Activated naive CD8-positive, alpha-beta T cell treated with anti-CD3 and anti-CD28 coated beads, Interleukin-2, amount 10 ng/mL, durations not matched to agents 7 days and 5 days (primary cell): ENCODE data around the gene PLSCR1. TPM values are rescaled to one million over a fixed set of nuclear protein-coding genes. Genes with fewer than 3 reads are reported as not detected.
"Not testable (repeated sequence)": the region's sequence is repeated elsewhere in the genome, so short reads cannot be mapped to it uniquely, and the experiment has no call there.

ENCODE experiments used
- ATAC-seq: fragments of 150-1000 bp; cut with Tn5 transposase; one replicate; pipeline ENCODE4 v1.10.0; 2021; ENCODE audit warnings: low read depth, moderate library complexity
- POLR2A ChIA-PET: fragments of 350-600 bp; sonication (Branson Sonifier 250); formaldehyde crosslinking; loops from one replicate; lab custom pipeline; 2021; ENCODE audit warnings: antibody characterized with exemption; lab: Charles Lee
- DNase-seq: peaks from one replicate; pipeline ENCODE4 v3.0.0; 2021
- H3K27ac Mint-ChIP-seq: one replicate; pipeline ENCODE4 v1.8.0; 2022; ENCODE audit warnings: mild to moderate bottlenecking, mixed read lengths
- H3K27me3 Mint-ChIP-seq: one replicate; pipeline ENCODE4 v1.8.0; 2022; ENCODE audit warnings: mild to moderate bottlenecking, moderate library complexity, mixed read lengths
- H3K36me3 Mint-ChIP-seq: one replicate; pipeline ENCODE4 v1.8.0; 2021; ENCODE audit warnings: mild to moderate bottlenecking, mixed read lengths
- H3K4me1 Mint-ChIP-seq: one replicate; pipeline ENCODE4 v1.8.0; 2021; ENCODE audit warnings: mixed read lengths
- H3K4me3 Mint-ChIP-seq: one replicate; pipeline ENCODE4 v1.8.0; 2022; ENCODE audit warnings: mild to moderate bottlenecking, moderate library complexity, mixed read lengths
- H3K9me3 Mint-ChIP-seq: one replicate; pipeline ENCODE4 v1.8.0; 2021; ENCODE audit warnings: mixed read lengths
- total RNA-seq, 2 experiments: library from RNA; stranded (reverse); gene quantifications; one replicate each; pipeline ENCODE4 v1.2.3, GENCODE V29; 2021

Gene PLSCR1
- total RNA-seq, 2 experiments from 2014 or later = 172 to 177 TPM

DNA sequence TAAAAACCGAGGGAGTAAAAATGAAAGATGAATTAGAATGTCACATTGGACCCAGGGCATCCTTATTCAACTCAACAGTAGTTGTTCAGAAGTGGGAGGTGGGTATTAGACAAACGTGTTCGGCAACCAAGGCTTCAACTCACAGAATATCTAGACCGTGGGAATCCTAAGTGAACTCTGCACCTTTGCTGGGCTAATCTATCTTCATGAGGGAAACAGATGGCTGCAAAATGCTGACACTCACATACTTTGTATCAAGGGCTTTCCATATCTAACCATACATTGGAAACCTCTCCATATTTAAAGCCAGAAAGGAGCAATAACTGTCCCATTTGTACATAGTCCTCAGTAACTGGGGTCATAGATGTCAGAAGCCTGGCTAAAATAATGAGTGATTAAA is 20.9 kb downstream of the PLSCR1 start:
- POLR2A ChIA-PET = no interaction called here
- no peaks in the 10 kb centered on the region for H3K27me3 Mint-ChIP-seq
- peaks cover 4% of the 10 kb centered on the region for H3K4me1 Mint-ChIP-seq
- ATAC-seq = no peak
- no peak for DNase-seq
- H3K36me3 Mint-ChIP-seq = peaks cover 40% of the 10 kb centered on the region
- no peak overlapping the region for H3K27ac Mint-ChIP-seq
- no peaks in the 10 kb centered on the region for H3K9me3 Mint-ChIP-seq
- H3K4me3 Mint-ChIP-seq = no peak overlapping the region

- peaks cover 47% of the 10 kb centered on the region for H3K36me3 Mint-ChIP-seq
- H3K4me3 Mint-ChIP-seq, POLR2A ChIA-PET, H3K9me3 Mint-ChIP-seq, H3K4me1 Mint-ChIP-seq, H3K27ac Mint-ChIP-seq, DNase-seq, H3K27me3 Mint-ChIP-seq, ATAC-seq: not testable (repeated sequence)
Observed at GRCh38 chr3:146522174-146523158, 21.9 kb downstream of the PLSCR1 start.

GRCh38 chr3:146521394-146521793 is 23.0 kb downstream of the PLSCR1 start:
- H3K4me3 Mint-ChIP-seq = no peak overlapping the region
- no peak for DNase-seq
- no peak overlapping the region for H3K27ac Mint-ChIP-seq
- POLR2A ChIA-PET = no interaction called here
- no peaks in the 10 kb centered on the region for H3K9me3 Mint-ChIP-seq
- peaks cover 49% of the 10 kb centered on the region for H3K36me3 Mint-ChIP-seq
- H3K27me3 Mint-ChIP-seq = no peaks in the 10 kb centered on the region
- ATAC-seq = no peak
- peaks cover 6% of the 10 kb centered on the region for H3K4me1 Mint-ChIP-seq

DNA sequence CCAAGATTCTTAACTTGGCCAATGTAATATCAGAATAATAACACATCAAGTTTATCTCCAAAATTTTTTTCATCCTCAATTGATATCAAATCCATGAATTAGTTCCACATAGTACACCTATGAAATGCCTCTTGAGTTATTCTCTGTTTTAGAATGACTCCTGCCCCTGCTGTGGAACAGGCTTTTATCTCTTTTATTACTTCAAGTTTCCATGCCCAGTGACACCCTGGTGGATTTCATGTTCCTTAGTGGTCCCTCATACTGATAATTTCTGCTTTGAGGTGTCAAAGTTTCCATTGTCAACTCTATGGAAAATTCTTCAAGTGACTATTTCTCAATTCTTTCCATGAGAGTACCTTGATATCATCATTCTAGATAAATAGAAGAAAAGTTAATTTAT is 24.6 kb downstream of the PLSCR1 start:
- H3K4me3 Mint-ChIP-seq = no peak overlapping the region
- POLR2A ChIA-PET = interaction anchor here (1.7 kb wide), 1 partner anchor 25 kb away, joined by 5 read pairs; the partner anchor contains the start of gene PLSCR1

DNA sequence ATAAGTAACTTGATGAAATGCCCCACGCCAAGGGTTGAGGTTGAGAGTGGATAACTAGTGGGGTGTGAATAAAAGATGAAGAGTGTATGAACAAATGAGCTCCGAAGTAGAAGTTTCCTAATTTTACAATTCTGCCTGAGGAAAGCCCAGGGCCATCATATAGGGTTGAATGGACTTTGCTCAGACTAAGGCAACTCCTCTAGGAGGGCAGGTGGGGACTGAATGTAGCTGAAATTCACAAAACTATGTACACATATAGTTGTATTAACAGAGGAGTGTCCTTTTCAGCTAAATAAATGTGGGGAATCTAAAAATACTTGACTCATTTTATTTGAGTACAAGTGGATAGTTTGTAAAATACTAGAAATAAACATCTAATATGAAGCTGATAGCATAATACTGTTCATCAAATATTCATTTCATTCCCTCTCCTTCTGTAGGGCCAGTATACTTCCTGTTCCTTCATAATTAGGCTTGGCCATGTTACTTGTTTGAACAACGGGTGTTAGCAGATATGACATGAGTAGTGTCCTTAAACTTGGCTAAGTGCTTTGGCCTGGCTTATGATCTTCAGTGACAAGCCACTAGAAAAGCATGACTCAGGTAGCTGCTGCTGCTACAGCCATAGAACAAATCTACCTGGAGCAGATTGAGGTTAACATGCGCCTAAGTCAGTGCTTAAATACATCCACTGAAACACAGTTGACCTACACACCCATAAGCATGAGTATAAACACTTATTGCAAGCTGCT is 26.5 kb downstream of the PLSCR1 start:
- DNase-seq (no peak), ATAC-seq (no peak)
- peaks cover 57% of the 10 kb centered on the region for H3K36me3 Mint-ChIP-seq

More for the DNA sequence above, 24.6 kb downstream of the PLSCR1 start:
- peak; percentile 42 for ATAC-seq
- no peak for DNase-seq
- Mint-ChIP-seq H3K27me3 (no peaks in the 10 kb centered on the region), H3K36me3 (peaks cover 46% of the 10 kb centered on the region), H3K27ac (no peak overlapping the region), H3K4me1 (peaks cover 6% of the 10 kb centered on the region), H3K9me3 (no peaks in the 10 kb centered on the region)

GRCh38 chr3:146513386-146514051 is 30.9 kb downstream of the PLSCR1 start:
- no peak for ATAC-seq
- POLR2A ChIA-PET = interaction anchor here (2.9 kb wide), 1 partner anchor 16 kb away, joined by 8 read pairs; no protein-coding TSS in a partner anchor
- H3K27me3 Mint-ChIP-seq = no peaks in the 10 kb centered on the region
- H3K4me3 Mint-ChIP-seq = no peak overlapping the region
- H3K4me1 Mint-ChIP-seq = peaks cover 27% of the 10 kb centered on the region
- H3K36me3 Mint-ChIP-seq = peaks cover 59% of the 10 kb centered on the region
- H3K27ac Mint-ChIP-seq = peak overlapping the region; percentile 37
- DNase-seq = no peak
- peaks cover 2% of the 10 kb centered on the region for H3K9me3 Mint-ChIP-seq

More for the DNA sequence above, 26.5 kb downstream of the PLSCR1 start:
- Mint-ChIP-seq H3K9me3 (peaks cover 2% of the 10 kb centered on the region), H3K4me1 (peaks cover 23% of the 10 kb centered on the region), H3K4me3 (no peak overlapping the region), H3K27ac (peak overlapping the region; percentile 30), H3K27me3 (no peaks in the 10 kb centered on the region)
- POLR2A ChIA-PET = interaction anchor here (1.7 kb wide), 1 partner anchor 27 kb away, joined by 5 read pairs; the partner anchor contains the start of gene PLSCR1

- Mint-ChIP-seq H3K4me1 (peaks cover 39% of the 10 kb centered on the region), H3K4me3 (no peak overlapping the region), H3K27ac (no peak overlapping the region), H3K9me3 (peaks cover 2% of the 10 kb centered on the region), H3K27me3 (no peaks in the 10 kb centered on the region), H3K36me3 (peaks cover 63% of the 10 kb centered on the region)
- POLR2A ChIA-PET = interaction anchor here (0.9 kb wide), 1 partner anchor 8 kb away, joined by 3 read pairs; no protein-coding TSS in a partner anchor
- DNase-seq (no peak), ATAC-seq (no peak)
Observed at GRCh38 chr3:146511402-146512134, 32.8 kb downstream of the PLSCR1 start.

GRCh38 chr3:146507331-146508120 is 36.9 kb downstream of the PLSCR1 start:
- H3K36me3 Mint-ChIP-seq = peaks cover 53% of the 10 kb centered on the region
- ATAC-seq (no peak), DNase-seq (no peak)
- peaks cover 34% of the 10 kb centered on the region for H3K4me1 Mint-ChIP-seq
- no peak overlapping the region for H3K4me3 Mint-ChIP-seq
- H3K27me3 Mint-ChIP-seq = no peaks in the 10 kb centered on the region
- POLR2A ChIA-PET = interaction anchor here (0.6 to 1.2 kb wide), 2 partner anchors 9 to 36 kb away, joined by 3 read pairs; no protein-coding TSS in a partner anchor
- peaks cover 2% of the 10 kb centered on the region for H3K9me3 Mint-ChIP-seq
- no peak overlapping the region for H3K27ac Mint-ChIP-seq

GRCh38 chr3:146505516-146505915 is 38.9 kb downstream of the PLSCR1 start:
- Mint-ChIP-seq H3K4me1 (peaks cover 30% of the 10 kb centered on the region), H3K27me3 (no peaks in the 10 kb centered on the region), H3K36me3 (peaks cover 41% of the 10 kb centered on the region), H3K9me3 (peaks cover 4% of the 10 kb centered on the region), H3K4me3 (no peak overlapping the region), H3K27ac (no peak overlapping the region)
- POLR2A ChIA-PET = no interaction called here
- ATAC-seq = no peak
- no peak for DNase-seq

DNA sequence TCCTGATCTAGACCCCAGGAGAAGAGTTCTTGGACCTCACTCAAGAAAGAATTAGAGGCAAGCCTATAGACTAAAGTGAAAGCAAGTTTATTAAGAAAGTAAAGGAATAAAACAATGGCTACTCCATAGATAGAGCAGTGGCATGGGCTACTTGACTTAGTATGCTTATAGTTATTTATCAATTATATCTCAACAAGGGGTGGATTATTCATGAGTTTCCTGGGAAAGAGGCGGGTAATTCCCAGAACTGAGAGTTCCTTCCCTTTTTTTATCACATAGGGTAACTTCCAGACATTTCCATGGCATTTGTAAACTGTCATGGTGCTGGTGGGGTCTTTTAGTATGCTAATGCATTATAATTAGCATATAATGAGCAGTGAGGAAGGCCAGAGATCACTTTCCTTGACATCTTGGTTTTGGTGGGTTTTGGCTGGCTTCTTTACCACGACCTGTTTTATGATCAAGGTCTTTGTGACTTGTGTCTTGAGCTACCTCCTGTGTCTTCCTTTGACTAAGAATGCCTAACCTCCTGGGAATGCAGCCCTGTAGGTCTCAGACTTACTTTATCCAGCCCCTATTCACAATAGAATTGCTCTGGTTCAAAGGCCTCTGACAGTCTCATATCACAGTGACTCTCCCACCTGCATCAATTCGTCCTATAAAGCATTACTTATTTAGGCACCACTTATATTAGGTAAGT is 39.8 kb downstream of the PLSCR1 start:
- peaks cover 36% of the 10 kb centered on the region for H3K36me3 Mint-ChIP-seq
- H3K4me1 Mint-ChIP-seq = peaks cover 30% of the 10 kb centered on the region
- H3K27me3 Mint-ChIP-seq = no peaks in the 10 kb centered on the region
- H3K27ac Mint-ChIP-seq = no peak overlapping the region
- POLR2A ChIA-PET = no interaction called here
- no peak overlapping the region for H3K4me3 Mint-ChIP-seq
- DNase-seq (no peak), ATAC-seq (no peak)
- peaks cover 4% of the 10 kb centered on the region for H3K9me3 Mint-ChIP-seq

GRCh38 chr3:146503461-146504202 is 40.8 kb downstream of the PLSCR1 start:
- Mint-ChIP-seq H3K9me3 (peaks cover 4% of the 10 kb centered on the region), H3K27ac (no peak overlapping the region), H3K27me3 (no peaks in the 10 kb centered on the region), H3K4me3 (no peak overlapping the region), H3K4me1 (peaks cover 32% of the 10 kb centered on the region), H3K36me3 (peaks cover 33% of the 10 kb centered on the region)
- ATAC-seq = no peak
- DNase-seq = no peak
- POLR2A ChIA-PET = interaction anchor here (0.6 kb wide), 1 partner anchor 8 kb away, joined by 3 read pairs; no protein-coding TSS in a partner anchor
